Fibroblast of mammary gland (primary cell): ENCODE measurements around the gene HSPB6.
A peak's percentile ranks its signal among the peaks of the same experiment; 100 is the strongest.

Source experiments
- DNase-seq: peaks from one replicate; pipeline ENCODE4 v3.0.0-alpha.2; 2010; ENCODE audit warnings: low read depth
- H3K4me3 ChIP-seq: 2 replicates; pipeline ENCODE4 v1.5.1; 2011; ENCODE audit warnings: low read depth, mild to moderate bottlenecking, low read length, moderate library complexity; ENCODE audit not compliant: control insufficient read depth
- TF ChIP-seq, protein P1 (sequence below): conservative IDR thresholded peaks from 2 replicates; pipeline ENCODE4 v1.5.1; 2011; ENCODE audit warnings: low read depth, low read length, inconsistent platforms; ENCODE audit not compliant: control insufficient read depth, insufficient read depth

Gene HSPB6

DNA sequence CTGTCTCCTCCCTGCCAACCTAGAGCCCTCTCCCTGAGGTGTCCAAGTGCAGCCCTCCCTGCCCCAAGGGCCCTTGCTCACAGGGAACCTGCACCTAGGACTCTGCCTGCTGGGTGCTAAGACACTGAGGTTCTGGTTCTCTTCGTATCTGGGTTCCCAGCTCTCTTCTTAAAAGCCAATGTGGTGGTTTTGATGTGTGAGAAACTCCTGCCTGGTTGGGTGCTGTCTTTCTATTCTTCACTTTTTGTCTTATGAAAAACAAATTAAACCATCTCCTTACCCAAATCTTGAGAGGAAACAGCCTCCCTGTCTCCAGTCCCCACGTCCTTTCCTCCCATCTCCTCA lies 43.4 kb downstream of the HSPB6 start:
- DNase-seq = no peak
- H3K4me3 ChIP-seq = no peak overlapping the region
- TF ChIP-seq, protein P1, sequence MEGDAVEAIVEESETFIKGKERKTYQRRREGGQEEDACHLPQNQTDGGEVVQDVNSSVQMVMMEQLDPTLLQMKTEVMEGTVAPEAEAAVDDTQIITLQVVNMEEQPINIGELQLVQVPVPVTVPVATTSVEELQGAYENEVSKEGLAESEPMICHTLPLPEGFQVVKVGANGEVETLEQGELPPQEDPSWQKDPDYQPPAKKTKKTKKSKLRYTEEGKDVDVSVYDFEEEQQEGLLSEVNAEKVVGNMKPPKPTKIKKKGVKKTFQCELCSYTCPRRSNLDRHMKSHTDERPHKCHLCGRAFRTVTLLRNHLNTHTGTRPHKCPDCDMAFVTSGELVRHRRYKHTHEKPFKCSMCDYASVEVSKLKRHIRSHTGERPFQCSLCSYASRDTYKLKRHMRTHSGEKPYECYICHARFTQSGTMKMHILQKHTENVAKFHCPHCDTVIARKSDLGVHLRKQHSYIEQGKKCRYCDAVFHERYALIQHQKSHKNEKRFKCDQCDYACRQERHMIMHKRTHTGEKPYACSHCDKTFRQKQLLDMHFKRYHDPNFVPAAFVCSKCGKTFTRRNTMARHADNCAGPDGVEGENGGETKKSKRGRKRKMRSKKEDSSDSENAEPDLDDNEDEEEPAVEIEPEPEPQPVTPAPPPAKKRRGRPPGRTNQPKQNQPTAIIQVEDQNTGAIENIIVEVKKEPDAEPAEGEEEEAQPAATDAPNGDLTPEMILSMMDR = no peak

DNA sequence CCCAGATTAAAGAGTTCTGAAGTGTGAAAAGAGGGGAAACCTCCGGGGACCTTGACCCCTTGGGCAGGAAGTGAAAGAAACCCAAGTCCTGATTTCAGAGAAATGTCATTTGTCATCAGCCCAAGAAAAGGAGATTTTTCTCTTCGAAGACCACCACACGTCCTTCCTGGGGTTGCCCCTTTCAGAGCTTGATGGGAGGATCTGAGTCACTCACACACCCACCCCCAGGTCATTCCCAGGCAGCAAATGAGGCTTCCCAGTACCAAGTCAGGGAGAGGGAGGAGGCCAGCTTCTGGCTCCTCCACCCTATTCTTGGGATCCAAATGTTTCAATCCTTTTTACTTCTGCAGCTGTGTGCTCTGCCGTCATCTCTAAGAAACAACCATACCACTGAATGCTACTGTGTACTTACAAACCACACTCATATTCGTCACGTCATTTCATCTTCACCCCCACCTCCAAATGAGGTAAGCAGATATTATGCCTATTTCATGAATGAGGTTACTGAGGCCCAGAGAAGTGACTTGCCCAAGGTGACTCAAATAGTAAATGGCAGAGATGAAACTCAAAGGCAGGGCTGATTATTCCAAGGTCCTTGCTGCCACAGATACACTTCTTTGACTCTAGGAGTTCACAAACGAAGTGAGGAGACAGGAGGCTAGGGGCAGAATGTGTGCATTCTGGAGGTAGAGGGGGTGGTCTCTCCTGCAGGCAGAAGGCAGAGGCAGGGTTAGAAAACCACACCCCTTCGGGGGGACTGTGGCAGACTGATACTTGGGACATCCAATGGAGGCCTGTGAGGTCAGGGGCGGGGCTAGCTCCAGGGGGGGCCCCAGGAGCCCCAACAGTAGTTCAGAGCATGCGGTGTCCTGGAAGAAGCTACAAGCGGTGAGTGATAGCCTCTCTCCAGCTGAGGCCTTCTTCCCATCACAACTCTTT lies 44.0 kb downstream of the HSPB6 start:
- H3K4me3 ChIP-seq = no peak overlapping the region
- DNase-seq = peak; percentile 22
- TF ChIP-seq, protein P1 = no peak

DNA sequence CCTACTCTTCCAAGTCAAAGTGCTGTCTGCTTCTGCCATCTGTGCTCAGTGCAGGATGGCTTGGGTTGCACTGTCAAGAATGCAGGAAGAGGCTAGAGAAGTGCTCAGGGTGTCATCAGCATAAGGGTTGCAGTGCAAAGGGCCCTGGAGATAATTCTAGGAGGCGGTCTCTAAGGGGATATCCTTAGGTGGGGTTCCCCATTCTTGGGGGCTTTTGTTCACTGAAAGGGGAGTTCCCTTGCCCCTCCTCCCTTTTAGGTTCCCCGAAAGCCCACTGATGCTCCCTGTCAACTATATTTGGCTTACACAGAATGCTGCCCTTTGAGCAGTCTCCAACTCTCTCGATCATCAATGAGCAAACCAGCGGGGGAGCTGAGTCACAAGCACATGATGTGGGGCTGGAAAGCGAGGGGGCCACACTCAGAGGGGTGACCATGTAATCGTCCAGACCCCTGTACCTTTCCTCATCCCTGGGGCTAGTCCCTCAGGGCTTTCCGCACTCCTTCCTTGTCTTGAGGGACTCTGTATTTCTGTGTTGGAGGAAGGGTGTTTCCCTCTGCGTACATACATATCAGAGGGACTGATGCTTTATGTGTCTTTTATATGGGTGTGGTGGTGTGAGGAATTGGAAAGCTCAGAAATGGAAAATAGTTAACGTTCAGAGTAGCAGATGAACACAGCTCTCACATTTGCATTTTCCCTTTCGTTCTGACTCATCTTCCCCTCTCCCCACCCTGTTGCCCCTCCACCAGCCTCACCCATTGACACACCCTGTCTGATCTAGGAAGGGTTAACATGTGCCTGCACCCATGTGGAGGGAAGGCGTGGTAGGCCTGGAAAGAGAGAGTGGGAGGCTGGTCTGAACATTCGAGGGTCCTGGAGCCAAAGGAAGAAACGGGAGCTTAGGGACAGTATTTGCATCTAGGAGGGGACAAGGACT lies 45.8 kb downstream of the HSPB6 start:
- TF ChIP-seq, protein P1 = no peak
- H3K4me3 ChIP-seq = no peak overlapping the region
- DNase-seq = peak; percentile 13

DNA sequence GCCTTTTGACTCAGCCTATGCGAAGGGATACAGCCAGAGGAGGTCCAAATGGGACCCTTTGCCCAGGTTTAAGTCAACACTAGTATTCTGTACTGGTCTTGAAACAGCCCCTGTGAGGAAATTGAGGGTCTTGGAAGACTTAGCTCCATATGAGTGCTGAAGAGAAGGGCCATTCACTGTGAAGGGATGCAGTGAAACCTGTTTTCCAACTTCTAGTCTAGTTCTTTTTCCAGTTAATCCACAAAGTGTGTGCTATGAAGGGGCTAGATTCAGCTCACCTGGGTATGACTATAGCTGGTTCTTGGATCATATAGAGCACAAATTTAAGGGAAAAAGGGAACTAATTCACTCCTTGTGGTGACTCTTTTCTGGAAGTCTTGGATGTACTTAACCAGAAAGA lies 48.4 kb downstream of the HSPB6 start:
- TF ChIP-seq, protein P1 = no peak
- no peak for DNase-seq
- no peak overlapping the region for H3K4me3 ChIP-seq
